Hematopoietic multipotent progenitor cell (in vitro differentiated cells): Measurements from ENCODE around the gene ILK. TPM values are rescaled to one million over a fixed set of nuclear protein-coding genes. Genes with fewer than 3 reads are reported as not detected.

ENCODE experiments used
- DNase-seq, 3 donors: peaks; one replicate each; pipeline ENCODE4 v3.0.0-alpha.2; 2011 to 2015; ENCODE audit warnings: low read depth in 2 of 3, low spot score in 2 of 3
- total RNA-seq: library from RNA; depleted of rRNA; stranded (reverse); fragments of >200 nt; gene quantifications from one replicate; pipeline ENCODE4 v1.2.3, GENCODE V29; 2012

Gene ILK
- total RNA-seq, 1 donor = 107 TPM

- DNase-seq = no peak
Measured at GRCh38 chr11:6633422-6634408, 30.1 kb downstream of the ILK start.

GRCh38 chr11:6634534-6634933 is 31.0 kb downstream of the ILK start:
- DNase-seq = no peak

- DNase-seq = peak in 2 of 3 donors; percentile 43 to 67
Measured at GRCh38 chr11:6635082-6635932, 31.7 kb downstream of the ILK start.

- no peak for DNase-seq
Measured at GRCh38 chr11:6636480-6636879, 32.9 kb downstream of the ILK start.

- DNase-seq = no peak
Measured at GRCh38 chr11:6637871-6638270, 34.3 kb downstream of the ILK start.

- DNase-seq = no peak
Measured at GRCh38 chr11:6638429-6638828, 34.9 kb downstream of the ILK start.

GRCh38 chr11:6640036-6640984 is 36.7 kb downstream of the ILK start:
- DNase-seq = no peak

- no peak for DNase-seq
Measured at GRCh38 chr11:6640985-6641701, 37.6 kb downstream of the ILK start.

- no peak for DNase-seq
Measured at GRCh38 chr11:6642957-6643356, 39.4 kb downstream of the ILK start.

- DNase-seq = no peak
Measured at GRCh38 chr11:6646071-6646470, 42.5 kb downstream of the ILK start.

- no peak for DNase-seq
Measured at GRCh38 chr11:6646576-6646917, 43.0 kb downstream of the ILK start.

GRCh38 chr11:6646918-6647679 is 43.5 kb downstream of the ILK start:
- peak in 2 of 3 donors; percentile 37 to 59 for DNase-seq

- no peak for DNase-seq
Measured at GRCh38 chr11:6647836-6648235, 44.3 kb downstream of the ILK start.

- DNase-seq = no peak
Measured at GRCh38 chr11:6648501-6648900, 44.9 kb downstream of the ILK start.

- DNase-seq = no peak
Measured at GRCh38 chr11:6650104-6650503, 46.5 kb downstream of the ILK start.

GRCh38 chr11:6650980-6651379 is 47.4 kb downstream of the ILK start:
- no peak for DNase-seq

GRCh38 chr11:6652182-6652581 is 48.6 kb downstream of the ILK start:
- DNase-seq = no peak

- no peak for DNase-seq
Measured at GRCh38 chr11:6653097-6653496, 49.5 kb downstream of the ILK start.

- no peak for DNase-seq
Measured at GRCh38 chr11:6653656-6654055, 50.1 kb downstream of the ILK start.
